Measurements from ENCODE around the gene EPS8L3.

- TF ChIP-seq CTCF (IDR thresholded peaks at IDR 0.05; ENCODE audit: low read length) (no peak), EZH2 (optimal IDR thresholded peaks at IDR 0.05; ENCODE audit: low read depth, low read length) (no peak), EZH2phosphoT487 (IDR thresholded peaks at IDR 0.05; ENCODE audit: low read length) (no peak)
Measured at GRCh38 chr1:109722908-109723691, 40.6 kb downstream of the EPS8L3 start.

Data from MM.1S (cell line).